Astrocyte of the spinal cord (primary cell): Measurements from ENCODE around the gene RPA1.

ENCODE experiments used
- DNase-seq: peaks from one replicate; pipeline ENCODE4 v3.0.0; 2011; ENCODE audit warnings: low read depth, low spot score
- H3K4me3 ChIP-seq: 2 replicates; pipeline ENCODE4 v1.5.1; 2011; ENCODE audit warnings: low read depth, mild to moderate bottlenecking, low read length, moderate library complexity
- in situ Hi-C: cut with HindIII; loops from 2 replicates; pipeline ENCODE4 v1.10.0; 2017; ENCODE audit warnings: low sequenced_read_pairs
- TF ChIP-seq, protein P1 (sequence below): IDR thresholded peaks from 2 replicates; pipeline ENCODE4 v1.5.1; 2012; ENCODE audit warnings: low read depth, mild to moderate bottlenecking, low read length, inconsistent platforms

Gene RPA1

DNA sequence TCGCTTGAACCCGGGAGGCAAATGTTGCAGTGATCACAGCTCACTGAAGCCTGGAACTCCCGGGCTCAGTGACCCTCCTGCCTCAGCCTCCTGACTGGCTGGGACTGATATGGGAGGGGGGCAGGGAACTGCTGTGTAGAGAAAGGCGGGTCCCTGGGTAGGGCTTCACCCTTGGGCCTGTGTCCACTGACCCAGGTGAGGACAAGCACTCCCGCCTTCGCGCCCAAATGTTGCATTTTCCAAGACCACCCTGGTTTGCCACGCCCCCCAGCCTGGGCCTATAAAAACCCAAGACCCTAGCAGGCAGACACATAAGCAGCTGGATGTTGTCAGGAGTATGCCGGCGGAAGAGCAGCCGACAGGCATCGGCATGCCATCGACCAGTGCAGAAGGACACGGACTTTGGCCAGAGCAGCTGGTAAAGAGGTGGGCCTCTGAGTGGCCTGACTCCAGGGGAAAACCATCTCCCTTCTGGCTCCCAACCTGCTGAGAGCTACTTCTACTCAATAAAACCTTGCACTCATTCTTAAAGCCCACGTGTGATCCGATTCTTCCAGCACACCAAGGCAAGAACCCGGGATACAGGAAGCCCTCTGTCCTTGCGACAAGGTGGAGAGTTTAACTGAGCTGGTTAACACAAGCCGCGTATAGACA is 19.2 kb upstream of the RPA1 start:
- TF ChIP-seq, protein P1, sequence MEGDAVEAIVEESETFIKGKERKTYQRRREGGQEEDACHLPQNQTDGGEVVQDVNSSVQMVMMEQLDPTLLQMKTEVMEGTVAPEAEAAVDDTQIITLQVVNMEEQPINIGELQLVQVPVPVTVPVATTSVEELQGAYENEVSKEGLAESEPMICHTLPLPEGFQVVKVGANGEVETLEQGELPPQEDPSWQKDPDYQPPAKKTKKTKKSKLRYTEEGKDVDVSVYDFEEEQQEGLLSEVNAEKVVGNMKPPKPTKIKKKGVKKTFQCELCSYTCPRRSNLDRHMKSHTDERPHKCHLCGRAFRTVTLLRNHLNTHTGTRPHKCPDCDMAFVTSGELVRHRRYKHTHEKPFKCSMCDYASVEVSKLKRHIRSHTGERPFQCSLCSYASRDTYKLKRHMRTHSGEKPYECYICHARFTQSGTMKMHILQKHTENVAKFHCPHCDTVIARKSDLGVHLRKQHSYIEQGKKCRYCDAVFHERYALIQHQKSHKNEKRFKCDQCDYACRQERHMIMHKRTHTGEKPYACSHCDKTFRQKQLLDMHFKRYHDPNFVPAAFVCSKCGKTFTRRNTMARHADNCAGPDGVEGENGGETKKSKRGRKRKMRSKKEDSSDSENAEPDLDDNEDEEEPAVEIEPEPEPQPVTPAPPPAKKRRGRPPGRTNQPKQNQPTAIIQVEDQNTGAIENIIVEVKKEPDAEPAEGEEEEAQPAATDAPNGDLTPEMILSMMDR = no peak
- in situ Hi-C loops = no loop called here

DNA sequence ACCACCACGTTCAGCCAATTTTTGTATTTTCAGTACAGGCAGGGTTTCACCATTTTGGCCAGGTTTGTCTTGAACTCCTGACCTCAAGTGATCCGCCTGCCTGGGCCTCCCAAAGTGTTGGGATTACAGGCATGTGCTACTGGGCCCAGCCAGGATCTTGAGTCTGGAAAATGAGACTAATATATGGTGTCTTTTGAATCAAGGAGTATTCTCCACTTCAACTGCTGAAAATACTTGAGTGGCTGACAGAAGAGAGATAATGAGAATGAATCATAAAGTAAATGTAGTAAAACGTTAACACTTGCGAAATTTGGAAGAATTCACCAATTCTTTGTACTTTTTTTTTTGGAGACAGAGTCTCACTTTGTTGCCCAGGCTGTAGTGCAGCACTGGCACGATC is 16.7 kb upstream of the RPA1 start:
- TF ChIP-seq, protein P1 = no peak
- H3K4me3 ChIP-seq = no peak overlapping the region
- DNase-seq = no peak
- in situ Hi-C loops = no loop called here

More for the DNA sequence above, 19.2 kb upstream of the RPA1 start:
- DNase-seq = no peak
- no peak overlapping the region for H3K4me3 ChIP-seq

DNA sequence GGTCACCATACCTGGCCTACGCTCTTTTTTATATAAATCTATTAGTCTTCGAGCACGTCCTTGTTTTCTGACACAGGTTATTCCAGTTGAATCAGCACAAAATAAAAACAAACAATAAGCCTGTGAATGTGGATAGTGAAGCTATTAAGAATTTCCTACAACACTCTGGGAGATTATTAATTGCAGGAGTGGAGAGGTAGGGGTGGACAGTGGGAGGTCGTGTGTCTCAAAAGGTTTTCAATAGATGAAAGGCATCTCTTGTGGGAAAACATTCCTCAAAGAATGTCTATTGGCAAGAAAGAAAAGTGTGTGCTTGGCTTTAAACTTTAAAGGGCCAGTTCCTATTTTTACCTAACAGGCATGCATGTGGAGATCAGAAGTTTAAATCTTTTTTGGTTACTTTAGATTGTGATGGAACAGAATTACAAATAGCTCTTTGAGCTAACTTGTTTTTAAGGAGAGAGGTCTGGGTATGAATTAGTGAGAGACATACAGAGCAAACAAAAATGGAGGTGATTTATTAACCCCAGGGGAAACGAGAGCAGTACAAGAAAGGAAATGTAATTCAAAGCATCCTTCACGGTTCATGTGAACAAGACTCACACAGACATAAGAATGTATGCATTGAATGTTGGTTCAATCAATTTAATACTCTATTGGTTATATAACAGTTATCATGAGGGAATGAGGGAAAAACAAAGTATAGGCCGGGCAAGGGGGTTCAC is 9.1 kb upstream of the RPA1 start:
- DNase-seq = peak; percentile 21
- TF ChIP-seq, protein P1 = no peak
- no peak overlapping the region for H3K4me3 ChIP-seq
- in situ Hi-C loops = no loop called here

DNA sequence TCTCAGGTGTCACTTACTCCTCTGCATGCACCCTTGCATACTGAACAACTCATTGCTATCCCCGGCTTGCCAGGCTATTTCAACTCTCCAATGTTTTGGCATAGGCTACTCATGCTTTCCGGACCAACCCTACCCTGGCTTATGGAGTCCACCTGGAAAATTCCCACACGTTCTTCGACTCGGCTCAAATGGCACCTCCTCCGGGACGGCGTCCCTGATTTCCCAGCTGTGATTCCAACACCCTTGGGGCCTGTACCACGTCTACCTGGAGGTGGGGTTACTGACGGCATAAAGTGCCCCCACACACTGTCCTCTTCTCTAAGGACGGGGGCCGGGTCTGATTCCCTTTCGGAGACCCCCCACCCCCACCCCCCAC is 601 bp upstream of the RPA1 start:
- TF ChIP-seq, protein P1 = no peak
- peak; percentile 1 for DNase-seq
- in situ Hi-C loops = no loop called here
- H3K4me3 ChIP-seq = peak overlapping the region; percentile 80

DNA sequence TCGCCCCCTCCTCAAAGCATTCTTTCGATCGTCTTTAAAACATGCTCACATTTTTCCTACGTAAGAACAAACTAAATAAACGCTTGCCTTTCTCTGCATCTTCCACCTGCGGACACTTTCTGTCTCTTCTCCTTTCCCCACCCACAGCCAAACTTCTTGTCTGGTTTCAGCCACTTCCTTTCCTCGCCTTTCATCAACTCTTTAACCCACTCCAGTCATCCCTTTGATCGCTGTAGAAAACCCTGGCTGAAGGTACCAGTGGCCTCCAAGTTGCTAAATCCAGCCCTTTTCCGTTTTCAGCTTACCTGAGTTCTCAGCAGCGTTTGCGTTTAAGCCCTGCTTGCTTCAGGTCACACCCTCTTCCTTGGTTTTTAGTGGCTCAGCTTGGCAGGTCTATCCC is 483 bp downstream of the RPA1 start:
- DNase-seq = peak; percentile 14
- in situ Hi-C loops = no loop called here
- TF ChIP-seq, protein P1 = no peak
- peak overlapping the region; percentile 60 for H3K4me3 ChIP-seq

DNA sequence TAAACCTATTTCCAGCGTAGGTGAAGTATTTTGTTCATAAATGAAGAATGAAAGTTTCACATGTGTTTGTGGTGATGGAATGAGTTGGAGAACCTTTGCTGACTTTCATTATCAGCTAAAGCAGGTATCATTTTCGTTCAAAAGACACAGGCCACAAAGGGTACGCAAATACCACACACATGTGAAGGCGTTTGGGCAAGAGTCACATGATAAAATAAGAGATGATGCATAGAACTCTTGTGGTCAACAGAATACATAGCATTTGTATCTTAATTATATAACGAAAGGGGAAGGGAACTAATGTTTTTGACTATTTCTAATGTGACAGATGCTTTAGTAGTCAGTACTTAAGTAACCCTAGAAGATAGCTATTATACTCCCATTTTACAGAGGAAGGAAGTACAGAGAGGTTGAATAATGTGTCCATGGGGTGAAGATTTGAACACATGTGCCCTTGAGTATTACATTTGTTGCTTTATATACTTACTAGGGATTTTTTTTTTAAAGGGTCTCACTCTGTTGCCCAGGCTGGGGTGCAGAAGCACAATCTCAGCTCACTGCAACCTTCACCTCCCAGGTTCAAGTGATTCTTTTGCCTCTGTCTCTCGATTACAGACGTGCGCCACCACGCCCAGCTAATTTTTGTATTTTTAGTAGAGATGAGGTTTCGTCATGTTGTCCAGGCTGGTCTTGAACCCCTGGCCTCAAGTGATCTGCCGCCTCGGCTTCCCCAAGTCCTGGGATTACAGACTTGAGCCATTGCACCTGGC is 4.8 kb downstream of the RPA1 start:
- no peak for DNase-seq
- in situ Hi-C loops = no loop called here
- TF ChIP-seq, protein P1 = no peak

More for the DNA sequence above, 4.8 kb downstream of the RPA1 start:
- no peak overlapping the region for H3K4me3 ChIP-seq
